ENCODE data around the gene EVI5L. TPM values are rescaled to one million over a fixed set of nuclear protein-coding genes. Genes with fewer than 3 reads are reported as not detected.

EVI5L gene
- total and polyA plus RNA-seq, 7 experiments from 2014 or later, result 2.5 to 12.2 (median 8.3) TPM

DNA sequence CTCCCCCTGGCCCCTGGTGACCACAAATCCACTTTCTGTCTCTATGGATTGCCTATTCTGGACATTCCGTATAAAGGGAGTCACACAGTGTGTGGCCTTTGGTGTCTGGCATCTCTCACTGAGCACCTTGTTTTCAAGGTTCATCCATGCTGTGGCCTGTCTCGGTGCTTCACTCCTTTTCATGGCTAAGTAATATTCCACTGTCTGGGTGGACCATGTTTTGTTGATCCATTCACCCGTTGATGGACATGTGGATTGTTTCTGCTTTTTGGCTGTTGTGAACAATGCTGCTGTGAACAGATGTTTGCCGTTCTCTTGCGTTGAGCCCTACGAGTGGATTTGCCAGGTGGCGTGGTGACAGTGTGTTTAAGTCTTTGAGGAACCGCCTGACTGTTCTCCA lies 10.6 kb downstream of the EVI5L start:
- POLR2A ChIA-PET, result no interaction called here
- no peak overlapping the region for H3K4me3 Mint-ChIP-seq
- H3K27me3 Mint-ChIP-seq, result no peaks in the 10 kb centered on the region

GRCh38 chr19:7841751-7842660 lies 12.0 kb downstream of the EVI5L start:
- ATAC-seq, result no peak
- CTCF ChIA-PET, result no interaction called here

More for the DNA sequence above, 10.6 kb downstream of the EVI5L start:
- no peak overlapping the region for H3K27ac ChIP-seq (ENCODE audit: low read depth, low read length)
- no peaks in the 10 kb centered on the region for H3K9me3 ChIP-seq (ENCODE audit: control insufficient read depth in 2 of 3, low read length in 3 of 3)
- Mint-ChIP-seq H3K9me3 (no peaks in the 10 kb centered on the region), H3K4me1 (peaks cover 0 to 10% (median 0%) of the 10 kb centered on the region in 7 donors), H3K27ac (no peak overlapping the region), H3K36me3 (no peaks in the 10 kb centered on the region)
- intact Hi-C loops (cut with micrococcal nuclease), result no loop called here
- ATAC-seq, result no peak
- H3K4me3 ChIP-seq (ENCODE audit: low read length), result no peak overlapping the region
- CTCF ChIA-PET, result no interaction called here
- no peaks in the 10 kb centered on the region for H3K4me1 ChIP-seq (ENCODE audit: control insufficient read depth in 2 of 2, insufficient read depth in 2 of 2, low read length in 2 of 2)
- no peaks in the 10 kb centered on the region for H3K27me3 ChIP-seq (ENCODE audit: control insufficient read depth in 2 of 2, insufficient read depth in 2 of 2, low read length in 2 of 2)
- no peak for DNase-seq
- no peaks in the 10 kb centered on the region for H3K36me3 ChIP-seq (ENCODE audit: control insufficient read depth in 2 of 3, insufficient read depth in 3 of 3, low read length in 3 of 3)

DNA sequence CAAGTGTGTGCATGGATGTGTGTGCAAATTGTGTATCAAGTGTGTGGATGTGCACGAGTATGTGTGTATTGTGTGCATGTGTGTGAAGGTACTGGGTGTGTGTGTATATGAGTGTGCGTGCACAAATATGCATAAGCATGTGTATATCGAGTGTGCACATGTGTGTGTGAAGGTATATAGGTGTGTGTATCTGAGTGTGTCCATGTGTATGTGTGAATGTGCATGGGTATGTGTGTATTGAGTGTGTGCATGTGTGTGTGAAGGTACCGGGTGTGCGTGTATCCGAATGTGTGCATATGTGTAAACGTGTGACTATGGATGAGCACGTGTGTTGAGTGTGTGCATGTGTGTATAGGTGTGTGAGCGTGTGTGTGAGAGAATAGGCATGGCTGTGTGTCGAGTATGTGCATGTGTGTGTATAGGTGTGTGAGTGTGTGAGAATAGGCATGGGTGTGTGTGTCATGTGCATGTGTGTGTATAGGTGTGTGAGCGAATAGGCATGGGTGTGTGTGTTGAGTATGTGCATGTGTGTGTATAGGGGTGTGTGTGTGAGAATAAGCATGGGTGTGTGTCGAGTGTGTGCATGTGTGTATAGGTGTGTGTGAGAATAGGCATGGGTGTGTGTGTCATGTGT lies 12.8 kb downstream of the EVI5L start:
- no peaks in the 10 kb centered on the region for H3K36me3 Mint-ChIP-seq
- H3K4me3 Mint-ChIP-seq, result no peak overlapping the region
- Histone ChIP-seq H3K36me3 (ENCODE audit: control insufficient read depth in 2 of 3, insufficient read depth in 3 of 3, low read length in 3 of 3) (no peaks in the 10 kb centered on the region), H3K27me3 (ENCODE audit: control insufficient read depth in 2 of 2, insufficient read depth in 2 of 2, low read length in 2 of 2) (no peaks in the 10 kb centered on the region), H3K4me1 (ENCODE audit: control insufficient read depth in 2 of 2, insufficient read depth in 2 of 2, low read length in 2 of 2) (no peaks in the 10 kb centered on the region), H3K27ac (ENCODE audit: low read depth, low read length) (no peak overlapping the region), H3K4me3 (ENCODE audit: low read length) (no peak overlapping the region), H3K9me3 (ENCODE audit: control insufficient read depth in 2 of 3, low read length in 3 of 3) (no peaks in the 10 kb centered on the region)
- H3K27me3 Mint-ChIP-seq, result no peaks in the 10 kb centered on the region
- CTCF ChIA-PET, result no interaction called here
- POLR2A ChIA-PET, result no interaction called here
- H3K4me1 Mint-ChIP-seq, result peaks cover 0 to 6% (median 0%) of the 10 kb centered on the region in 7 donors
- no peaks in the 10 kb centered on the region for H3K9me3 Mint-ChIP-seq
- no peak overlapping the region for H3K27ac Mint-ChIP-seq
- intact Hi-C loops (cut with micrococcal nuclease), result no loop called here
- ATAC-seq (no peak), DNase-seq (no peak)

More at GRCh38 chr19:7841751-7842660, 12.0 kb downstream of the EVI5L start:
- intact Hi-C loops (cut with micrococcal nuclease), result no loop called here
- H3K4me1 ChIP-seq (ENCODE audit: control insufficient read depth in 2 of 2, insufficient read depth in 2 of 2, low read length in 2 of 2), result no peaks in the 10 kb centered on the region
- H3K36me3 Mint-ChIP-seq, result no peaks in the 10 kb centered on the region
- H3K4me1 Mint-ChIP-seq, result peaks cover 0 to 6% (median 0%) of the 10 kb centered on the region in 7 donors
- no peaks in the 10 kb centered on the region for H3K9me3 ChIP-seq (ENCODE audit: control insufficient read depth in 2 of 3, low read length in 3 of 3)
- H3K27me3 Mint-ChIP-seq, result no peaks in the 10 kb centered on the region
- H3K27ac ChIP-seq (ENCODE audit: low read depth, low read length), result no peak overlapping the region
- DNase-seq, result no peak
- H3K36me3 ChIP-seq (ENCODE audit: control insufficient read depth in 2 of 3, insufficient read depth in 3 of 3, low read length in 3 of 3), result no peaks in the 10 kb centered on the region
- no peak overlapping the region for H3K4me3 ChIP-seq (ENCODE audit: low read length)
- H3K4me3 Mint-ChIP-seq, result no peak overlapping the region
- no peaks in the 10 kb centered on the region for H3K9me3 Mint-ChIP-seq
- no peaks in the 10 kb centered on the region for H3K27me3 ChIP-seq (ENCODE audit: control insufficient read depth in 2 of 2, insufficient read depth in 2 of 2, low read length in 2 of 2)
- POLR2A ChIA-PET, result no interaction called here
- H3K27ac Mint-ChIP-seq, result no peak overlapping the region

GRCh38 chr19:7843521-7843920 lies 13.5 kb downstream of the EVI5L start:
- Histone ChIP-seq H3K36me3 (ENCODE audit: control insufficient read depth in 2 of 3, insufficient read depth in 3 of 3, low read length in 3 of 3) (no peaks in the 10 kb centered on the region), H3K4me3 (ENCODE audit: low read length) (no peak overlapping the region), H3K4me1 (ENCODE audit: control insufficient read depth in 2 of 2, insufficient read depth in 2 of 2, low read length in 2 of 2) (no peaks in the 10 kb centered on the region), H3K27ac (ENCODE audit: low read depth, low read length) (no peak overlapping the region), H3K27me3 (ENCODE audit: control insufficient read depth in 2 of 2, insufficient read depth in 2 of 2, low read length in 2 of 2) (no peaks in the 10 kb centered on the region), H3K9me3 (ENCODE audit: control insufficient read depth in 2 of 3, low read length in 3 of 3) (no peaks in the 10 kb centered on the region)
- ChIA-PET CTCF (interaction anchor here (0.6 kb wide), 2 partner anchors 9 to 26 kb away, joined by 3 read pairs; no protein-coding TSS in a partner anchor), POLR2A (no interaction called here)
- DNase-seq (no peak), ATAC-seq (no peak)
- no peak overlapping the region for H3K4me3 Mint-ChIP-seq
- H3K36me3 Mint-ChIP-seq, result no peaks in the 10 kb centered on the region
- H3K27me3 Mint-ChIP-seq, result no peaks in the 10 kb centered on the region
- intact Hi-C loops (cut with micrococcal nuclease), result no loop called here
- H3K9me3 Mint-ChIP-seq, result no peaks in the 10 kb centered on the region
- H3K27ac Mint-ChIP-seq, result no peak overlapping the region
- peaks cover 0 to 4% (median 0%) of the 10 kb centered on the region in 7 donors for H3K4me1 Mint-ChIP-seq

- no peaks in the 10 kb centered on the region for H3K36me3 ChIP-seq (ENCODE audit: control insufficient read depth in 2 of 3, insufficient read depth in 3 of 3, low read length in 3 of 3)
- POLR2A ChIA-PET, result no interaction called here
- Mint-ChIP-seq H3K4me1 (peaks cover 0 to 3% (median 0%) of the 10 kb centered on the region in 7 donors), H3K27ac (no peak overlapping the region), H3K36me3 (no peaks in the 10 kb centered on the region), H3K27me3 (no peaks in the 10 kb centered on the region), H3K9me3 (no peaks in the 10 kb centered on the region), H3K4me3 (no peak overlapping the region)
- ATAC-seq (no peak), DNase-seq (no peak)
- intact Hi-C loops (cut with micrococcal nuclease), result no loop called here
- no peaks in the 10 kb centered on the region for H3K27me3 ChIP-seq (ENCODE audit: control insufficient read depth in 2 of 2, insufficient read depth in 2 of 2, low read length in 2 of 2)
- H3K4me3 ChIP-seq (ENCODE audit: low read length), result no peak overlapping the region
- no peak overlapping the region for H3K27ac ChIP-seq (ENCODE audit: low read depth, low read length)
- CTCF ChIA-PET, result interaction anchor here (0.6 kb wide), 1 partner anchor 8 kb away, joined by 3 read pairs; no protein-coding TSS in a partner anchor
- no peaks in the 10 kb centered on the region for H3K4me1 ChIP-seq (ENCODE audit: control insufficient read depth in 2 of 2, insufficient read depth in 2 of 2, low read length in 2 of 2)
- H3K9me3 ChIP-seq (ENCODE audit: control insufficient read depth in 2 of 3, low read length in 3 of 3), result no peaks in the 10 kb centered on the region
These were observed 14.4 kb downstream of the EVI5L start for GRCh38 chr19:7844405-7844804.

GRCh38 chr19:7844951-7845350 lies 14.9 kb downstream of the EVI5L start:
- no peak overlapping the region for H3K27ac ChIP-seq (ENCODE audit: low read depth, low read length)
- ATAC-seq, result no peak
- H3K4me1 ChIP-seq (ENCODE audit: control insufficient read depth in 2 of 2, insufficient read depth in 2 of 2, low read length in 2 of 2), result no peaks in the 10 kb centered on the region
- Mint-ChIP-seq H3K36me3 (no peaks in the 10 kb centered on the region), H3K4me1 (peaks cover 0 to 3% (median 0%) of the 10 kb centered on the region in 7 donors), H3K27me3 (no peaks in the 10 kb centered on the region), H3K9me3 (no peaks in the 10 kb centered on the region), H3K27ac (peak overlapping the region in 1 of 9 donors; percentile 74), H3K4me3 (no peak overlapping the region)
- H3K4me3 ChIP-seq (ENCODE audit: low read length), result no peak overlapping the region
- ChIA-PET POLR2A (no interaction called here), CTCF (no interaction called here)
- H3K27me3 ChIP-seq (ENCODE audit: control insufficient read depth in 2 of 2, insufficient read depth in 2 of 2, low read length in 2 of 2), result no peaks in the 10 kb centered on the region
- no peak for DNase-seq
- no peaks in the 10 kb centered on the region for H3K36me3 ChIP-seq (ENCODE audit: control insufficient read depth in 2 of 3, insufficient read depth in 3 of 3, low read length in 3 of 3)
- H3K9me3 ChIP-seq (ENCODE audit: control insufficient read depth in 2 of 3, low read length in 3 of 3), result no peaks in the 10 kb centered on the region
- intact Hi-C loops (cut with micrococcal nuclease), result no loop called here

Data from naive thymus-derived CD4-positive, alpha-beta T cell (primary cell).